Activated CD8-positive, alpha-beta memory T cell treated with anti-CD3 and anti-CD28 coated beads, Interleukin-2, amount 50 U/mL, for 1 hour (primary cell): ENCODE results near the gene SOWAHA.

Experiments used
- DNase-seq: peaks from one replicate; pipeline ENCODE4 v3.0.0-alpha.2; 2020; ENCODE audit errors: extremely low read depth

Gene SOWAHA

GRCh38 chr5:132812781-132813598, at the start of gene SOWAHA:
Gene SOWAHA, plus strand, starts transcription at chr5:132813302. Its CDS starts 320 bp downstream, at chr5:132813622.
- DNase-seq, result no peak

GRCh38 chr5:132764051-132764450, 49.1 kb upstream of the SOWAHA start:
- DNase-seq, result no peak

- DNase-seq, result no peak
These were observed 48.3 kb upstream of the SOWAHA start for GRCh38 chr5:132764671-132765238.

- no peak for DNase-seq
These were observed 47.6 kb upstream of the SOWAHA start for GRCh38 chr5:132765311-132766019.

- DNase-seq, result no peak
These were observed 46.9 kb upstream of the SOWAHA start for GRCh38 chr5:132766020-132766805.

GRCh38 chr5:132766806-132767055, 46.4 kb upstream of the SOWAHA start:
- no peak for DNase-seq

GRCh38 chr5:132767150-132767549, 46.0 kb upstream of the SOWAHA start:
- no peak for DNase-seq

- no peak for DNase-seq
These were observed 44.6 kb upstream of the SOWAHA start for GRCh38 chr5:132768485-132768868.

- no peak for DNase-seq
These were observed 42.5 kb upstream of the SOWAHA start for GRCh38 chr5:132770476-132771159.

GRCh38 chr5:132771503-132771998, 41.6 kb upstream of the SOWAHA start:
- no peak for DNase-seq

- DNase-seq, result no peak
These were observed 40.6 kb upstream of the SOWAHA start for GRCh38 chr5:132772291-132773070.

GRCh38 chr5:132773114-132773513, 40.0 kb upstream of the SOWAHA start:
- DNase-seq, result no peak

- no peak for DNase-seq
These were observed 39.3 kb upstream of the SOWAHA start for GRCh38 chr5:132773601-132774355.

GRCh38 chr5:132774406-132774805, 38.7 kb upstream of the SOWAHA start:
- DNase-seq, result no peak

GRCh38 chr5:132774896-132775295, 38.2 kb upstream of the SOWAHA start:
- DNase-seq, result no peak

GRCh38 chr5:132775476-132775961, 37.6 kb upstream of the SOWAHA start:
- no peak for DNase-seq

GRCh38 chr5:132776131-132776937, 36.8 kb upstream of the SOWAHA start:
- no peak for DNase-seq

- no peak for DNase-seq
These were observed 36.2 kb upstream of the SOWAHA start for GRCh38 chr5:132776938-132777208.
